PFSK-1 (cell line): ENCODE results near the gene KLHL21.

ENCODE experiments used
- FOXP2 ChIP-seq: optimal IDR thresholded peaks from 2 replicates; pipeline ENCODE3; 2011; ENCODE audit warnings: borderline replicate concordance, control low read depth, inconsistent platforms; ENCODE audit not compliant: insufficient read depth; ENCODE audit errors: extremely low read length, extremely low read depth
- POLR2AphosphoS5 ChIP-seq: IDR thresholded peaks from 2 replicates; pipeline ENCODE4 v1.6.1; 2012; ENCODE audit warnings: low read depth, mild to moderate bottlenecking, control low read depth, low read length, moderate library complexity
- SIN3A ChIP-seq: IDR thresholded peaks from 2 replicates; pipeline ENCODE4 v1.6.1; 2012; ENCODE audit warnings: mild to moderate bottlenecking, low read length, moderate library complexity, borderline replicate concordance; ENCODE audit not compliant: insufficient read depth
- TAF1 ChIP-seq: IDR thresholded peaks from 2 replicates; pipeline ENCODE4 v1.6.1; 2012; ENCODE audit warnings: low read length, control low read depth, borderline replicate concordance; ENCODE audit not compliant: insufficient read depth
- TF ChIP-seq, protein P1 (sequence below), 2 experiments: IDR thresholded peaks; 2 replicates each; pipeline versions ENCODE4 v1.6.1 to v1.8.0; 2011 to 2012; ENCODE audit warnings: low read depth in 2 of 2, low read length in 2 of 2, control low read depth in 1 of 2, inconsistent platforms in 1 of 2, mild to moderate bottlenecking in 1 of 2, moderate library complexity in 1 of 2; ENCODE audit not compliant: insufficient read depth in 1 of 2

The KLHL21 gene

DNA sequence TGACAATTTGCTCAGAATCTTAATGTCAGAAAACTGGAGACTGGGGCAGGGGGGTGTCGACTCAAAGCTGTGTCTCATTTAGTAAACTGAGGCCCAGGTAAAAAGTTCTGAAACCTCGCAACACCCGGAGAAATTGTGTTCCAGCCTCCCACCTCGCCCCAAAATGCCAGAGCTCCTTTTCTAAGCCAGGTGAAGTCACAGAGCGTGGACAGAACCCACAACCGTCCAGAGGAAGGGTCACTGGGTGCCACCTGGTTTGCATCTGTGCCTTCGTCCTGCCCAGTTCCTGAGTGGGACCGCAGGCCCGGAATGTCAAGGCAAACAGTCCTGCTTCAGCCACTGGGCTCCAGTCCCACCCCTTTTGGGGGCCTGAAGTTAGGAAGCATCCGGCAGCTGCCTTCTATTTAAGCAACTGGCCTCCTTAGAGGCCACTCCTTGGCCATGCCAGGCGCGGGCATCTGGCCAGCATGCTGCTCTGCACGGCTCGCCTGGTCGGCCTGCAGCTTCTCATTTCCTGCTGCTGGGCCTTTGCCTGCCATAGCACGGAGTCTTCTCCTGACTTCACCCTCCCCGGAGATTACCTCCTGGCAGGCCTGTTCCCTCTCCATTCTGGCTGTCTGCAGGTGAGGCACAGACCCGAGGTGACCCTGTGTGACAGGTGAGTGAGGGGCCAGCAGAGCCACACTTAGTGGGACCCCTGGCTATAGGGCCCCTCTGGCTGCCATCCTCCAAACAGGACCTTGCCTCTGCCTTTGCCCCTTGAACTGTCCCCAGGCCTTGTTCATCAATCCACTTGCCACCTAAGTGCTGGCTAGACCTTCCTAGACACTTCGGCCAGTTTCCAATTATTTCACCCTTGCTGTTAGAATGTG lies 47.5 kb downstream of the KLHL21 start, which contains the start of gene TAS1R1:
Gene TAS1R1 (plus strand): TSS at position 401 of the 872 bp plus-strand sequence. CDS start 67 bp downstream, at position 468.
- TF ChIP-seq, protein P1, sequence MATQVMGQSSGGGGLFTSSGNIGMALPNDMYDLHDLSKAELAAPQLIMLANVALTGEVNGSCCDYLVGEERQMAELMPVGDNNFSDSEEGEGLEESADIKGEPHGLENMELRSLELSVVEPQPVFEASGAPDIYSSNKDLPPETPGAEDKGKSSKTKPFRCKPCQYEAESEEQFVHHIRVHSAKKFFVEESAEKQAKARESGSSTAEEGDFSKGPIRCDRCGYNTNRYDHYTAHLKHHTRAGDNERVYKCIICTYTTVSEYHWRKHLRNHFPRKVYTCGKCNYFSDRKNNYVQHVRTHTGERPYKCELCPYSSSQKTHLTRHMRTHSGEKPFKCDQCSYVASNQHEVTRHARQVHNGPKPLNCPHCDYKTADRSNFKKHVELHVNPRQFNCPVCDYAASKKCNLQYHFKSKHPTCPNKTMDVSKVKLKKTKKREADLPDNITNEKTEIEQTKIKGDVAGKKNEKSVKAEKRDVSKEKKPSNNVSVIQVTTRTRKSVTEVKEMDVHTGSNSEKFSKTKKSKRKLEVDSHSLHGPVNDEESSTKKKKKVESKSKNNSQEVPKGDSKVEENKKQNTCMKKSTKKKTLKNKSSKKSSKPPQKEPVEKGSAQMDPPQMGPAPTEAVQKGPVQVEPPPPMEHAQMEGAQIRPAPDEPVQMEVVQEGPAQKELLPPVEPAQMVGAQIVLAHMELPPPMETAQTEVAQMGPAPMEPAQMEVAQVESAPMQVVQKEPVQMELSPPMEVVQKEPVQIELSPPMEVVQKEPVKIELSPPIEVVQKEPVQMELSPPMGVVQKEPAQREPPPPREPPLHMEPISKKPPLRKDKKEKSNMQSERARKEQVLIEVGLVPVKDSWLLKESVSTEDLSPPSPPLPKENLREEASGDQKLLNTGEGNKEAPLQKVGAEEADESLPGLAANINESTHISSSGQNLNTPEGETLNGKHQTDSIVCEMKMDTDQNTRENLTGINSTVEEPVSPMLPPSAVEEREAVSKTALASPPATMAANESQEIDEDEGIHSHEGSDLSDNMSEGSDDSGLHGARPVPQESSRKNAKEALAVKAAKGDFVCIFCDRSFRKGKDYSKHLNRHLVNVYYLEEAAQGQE (IDR thresholded peaks at IDR 0.05; ENCODE audit: insufficient read depth in 1 of 2, low read depth in 2 of 2, low read length in 2 of 2), result no peak
- no peak for TF ChIP-seq TAF1
- TF ChIP-seq SIN3A, result no peak
- TF ChIP-seq FOXP2, result no peak
- TF ChIP-seq POLR2AphosphoS5, result no peak

DNA sequence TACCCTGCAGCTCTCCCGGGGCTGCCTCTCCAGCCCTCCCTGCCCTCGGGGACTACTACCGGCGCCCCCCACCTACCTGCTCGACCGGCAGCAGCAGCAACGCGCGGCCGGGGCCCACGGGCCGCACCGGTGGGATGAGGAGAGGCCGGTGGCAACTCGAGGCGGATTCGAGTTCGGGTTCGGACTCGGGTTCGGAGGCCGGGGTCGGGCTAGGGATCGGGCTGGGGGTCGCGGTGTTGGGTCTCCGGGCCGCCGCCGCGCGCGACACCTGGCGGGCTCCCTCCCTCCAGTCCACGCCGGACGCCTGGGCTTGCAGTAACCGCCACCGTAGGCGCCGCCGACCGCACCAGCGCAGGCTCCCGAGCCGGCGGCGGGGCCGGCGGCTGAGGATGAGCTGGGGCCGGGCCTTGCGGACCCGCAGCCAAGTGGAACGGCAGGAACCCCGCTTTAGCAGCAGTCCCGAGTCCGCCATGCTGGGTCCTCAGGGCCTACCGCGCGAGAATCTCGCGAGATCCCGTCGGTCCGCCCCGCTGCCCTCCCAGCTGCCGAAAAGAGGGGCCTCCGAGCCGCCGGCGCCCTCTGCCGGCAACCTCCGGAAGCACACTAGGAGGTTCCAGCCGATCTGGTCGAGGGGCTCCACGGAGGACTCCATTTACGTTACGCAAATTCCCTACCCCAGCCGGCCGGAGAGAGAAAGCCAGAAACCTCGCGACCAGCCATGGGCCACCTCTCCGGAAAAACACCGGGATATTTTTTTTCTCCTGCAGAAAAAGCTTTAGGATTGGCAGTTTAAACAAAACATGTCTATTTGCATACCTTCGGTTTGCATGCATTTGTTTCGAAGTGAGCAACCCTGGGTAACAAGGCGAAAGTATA lies 48.4 kb downstream of the KLHL21 start, which contains the start of gene NOL9:
Gene NOL9 (minus strand): TSS at position 483 of the 876 bp plus-strand sequence. CDS start 11 bp downstream, at position 472.
- TF ChIP-seq, protein P1 (IDR thresholded peaks at IDR 0.05; ENCODE audit: insufficient read depth in 1 of 2, low read depth in 2 of 2, low read length in 2 of 2), result 0 out of 4 replicates have a peak, but pooled peaks of 1 of the 2 experiments have one; percentile 51
- TF ChIP-seq POLR2AphosphoS5 (peak; percentile 70; the same call in 1 of the 2 replicates), TAF1 (peak; percentile 89; the same call in 1 of the 2 replicates), FOXP2 (peak; percentile 80), SIN3A (peak; percentile 52; the same call in 1 of the 2 replicates)

DNA sequence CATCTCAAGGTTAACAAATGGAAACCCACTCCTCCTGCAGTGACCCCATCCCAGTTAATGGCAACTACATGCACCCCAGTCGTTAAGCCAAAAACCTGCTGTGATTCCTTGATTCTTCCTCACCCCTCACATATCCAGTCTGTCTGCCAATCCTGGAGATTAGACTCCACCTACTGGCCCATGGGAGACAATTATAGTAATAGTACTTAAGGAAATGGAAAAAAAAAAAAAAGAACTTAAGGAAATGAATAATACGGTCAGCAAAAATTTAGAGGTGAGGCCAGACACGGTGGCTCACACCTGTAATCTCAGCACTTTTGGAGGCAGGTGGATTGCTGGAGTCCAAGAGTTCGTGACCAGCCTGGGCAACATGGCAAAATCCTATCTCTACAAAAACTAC lies 55.4 kb downstream of the KLHL21 start:
- TF ChIP-seq, protein P1 (IDR thresholded peaks at IDR 0.05; ENCODE audit: insufficient read depth in 1 of 2, low read depth in 2 of 2, low read length in 2 of 2), result no peak
- TF ChIP-seq TAF1 (no peak), POLR2AphosphoS5 (no peak), SIN3A (no peak), FOXP2 (no peak)

DNA sequence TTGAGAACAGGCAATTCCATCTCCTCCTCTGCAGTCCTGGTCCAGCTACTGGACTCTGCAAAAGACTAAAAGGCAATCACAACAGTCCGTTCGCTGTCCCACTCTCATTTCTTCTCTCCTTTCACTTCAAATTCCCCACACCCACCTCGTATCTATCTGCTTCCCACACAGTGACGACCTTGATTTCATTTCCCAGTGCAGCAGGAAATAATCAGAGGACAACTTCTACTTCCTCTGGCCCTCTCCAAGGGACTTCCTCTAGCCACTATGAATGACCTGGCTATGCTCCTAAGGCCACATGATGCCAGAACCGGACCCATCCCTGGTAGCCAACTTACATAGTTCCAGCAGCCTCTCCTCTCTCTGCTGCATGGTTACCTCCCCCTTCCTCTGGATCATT lies 56.3 kb downstream of the KLHL21 start:
- TF ChIP-seq POLR2AphosphoS5 (no peak; the same call in 1 of the 2 replicates), FOXP2 (no peak), SIN3A (no peak), TAF1 (no peak)
- TF ChIP-seq, protein P1 (IDR thresholded peaks at IDR 0.05; ENCODE audit: insufficient read depth in 1 of 2, low read depth in 2 of 2, low read length in 2 of 2), result no peak
